Thyroid gland (tissue), 4 donors: ENCODE data around the gene AMER2. TPM values are rescaled to one million over a fixed set of nuclear protein-coding genes. Genes with fewer than 3 reads are reported as not detected.

Experiments used
- DNase-seq, 2 donors: peaks; one replicate each; pipeline ENCODE4 v3.0.0-alpha.2; 2019
- H3K27ac ChIP-seq, 3 donors: fragments of 200-600 bp; sonication (generic); 1 replicate in 2 of 3; 2 replicates in 1 of 3; pipeline ENCODE4 v1.5.1; 2016 to 2019; ENCODE audit warnings: mild to moderate bottlenecking in 1 of 3, moderate library complexity in 1 of 3
- H3K27me3 ChIP-seq: fragments of 200-600 bp; sonication (generic); one replicate; pipeline ENCODE4 v1.5.1; 2019
- H3K36me3 ChIP-seq, 2 donors: fragments of 200-600 bp; sonication (generic); one replicate each; pipeline ENCODE4 v1.5.1; 2016 to 2019
- H3K4me1 ChIP-seq, 2 donors: fragments of 200-600 bp; sonication (generic); one replicate each; pipeline ENCODE4 v1.5.1; 2017 to 2019
- H3K4me3 ChIP-seq, 3 donors: fragments of 200-600 bp; sonication (generic); replicated peaks in 1 of 3; 1 replicate in 2 of 3; 2 replicates in 1 of 3; pipeline ENCODE4 v1.5.1; 2016; ENCODE audit warnings: mild to moderate bottlenecking in 1 of 3
- H3K9me3 ChIP-seq: fragments of 200-600 bp; sonication (generic); one replicate; pipeline ENCODE4 v1.5.1; 2017
- POLR2A ChIP-seq, 2 donors: fragments of 450-650 bp; IDR thresholded peaks; one replicate each; pipeline ENCODE4 v1.6.1; 2017; ENCODE audit warnings: antibody characterized with exemption in 2 of 2, mild to moderate bottlenecking in 2 of 2, moderate library complexity in 1 of 2
- WGBS, 2 donors: methylation state at CpG; one replicate each; pipeline ENCODE4 v1.1.5; 2017; 5-methylcytosine and 5-hydroxymethylcytosine counted together
- intact Hi-C: fragments of 100-400 bp; cut with DNase I; formaldehyde crosslinking; loops from one replicate; pipeline ENCODE4 v1.15.1; 2023
- total RNA-seq, 4 donors: library from RNA; depleted of rRNA; stranded (reverse); fragments of >200 nt; gene quantifications; one replicate each; pipeline ENCODE4 v1.2.3, GENCODE V29; 2016
- TF ChIP-seq, protein P1 (sequence below), 6 experiments: fragments of 200-600 bp in 3 of 6; fragments of 450-650 bp in 3 of 6; sonication (generic) in 3 of 6; IDR thresholded peaks; one replicate each; pipeline ENCODE4 v1.5.1; 2016 to 2019; ENCODE audit warnings: antibody characterized with exemption in 6 of 6, mild to moderate bottlenecking in 2 of 6, inconsistent platforms in 1 of 6, moderate library complexity in 1 of 6

Gene AMER2
- total RNA-seq, 4 donors from 2014 or later: under 0.01 TPM; not detected in 2

GRCh38 chr13:25172303-25172630 lies 179 bp upstream of the AMER2 start:
- no peaks in the 10 kb centered on the region for H3K9me3 ChIP-seq
- intact Hi-C loops: no loop called here
- DNase-seq: no peak
- H3K27me3 ChIP-seq: peaks cover 12% of the 10 kb centered on the region
- H3K36me3 ChIP-seq: no peaks in the 10 kb centered on the region
- WGBS, 2 donors: 28 to 39% methylated on average over 6 of the region's 6 CpGs
- no peak for TF ChIP-seq POLR2A (IDR thresholded peaks at IDR 0.05)
- TF ChIP-seq, protein P1, sequence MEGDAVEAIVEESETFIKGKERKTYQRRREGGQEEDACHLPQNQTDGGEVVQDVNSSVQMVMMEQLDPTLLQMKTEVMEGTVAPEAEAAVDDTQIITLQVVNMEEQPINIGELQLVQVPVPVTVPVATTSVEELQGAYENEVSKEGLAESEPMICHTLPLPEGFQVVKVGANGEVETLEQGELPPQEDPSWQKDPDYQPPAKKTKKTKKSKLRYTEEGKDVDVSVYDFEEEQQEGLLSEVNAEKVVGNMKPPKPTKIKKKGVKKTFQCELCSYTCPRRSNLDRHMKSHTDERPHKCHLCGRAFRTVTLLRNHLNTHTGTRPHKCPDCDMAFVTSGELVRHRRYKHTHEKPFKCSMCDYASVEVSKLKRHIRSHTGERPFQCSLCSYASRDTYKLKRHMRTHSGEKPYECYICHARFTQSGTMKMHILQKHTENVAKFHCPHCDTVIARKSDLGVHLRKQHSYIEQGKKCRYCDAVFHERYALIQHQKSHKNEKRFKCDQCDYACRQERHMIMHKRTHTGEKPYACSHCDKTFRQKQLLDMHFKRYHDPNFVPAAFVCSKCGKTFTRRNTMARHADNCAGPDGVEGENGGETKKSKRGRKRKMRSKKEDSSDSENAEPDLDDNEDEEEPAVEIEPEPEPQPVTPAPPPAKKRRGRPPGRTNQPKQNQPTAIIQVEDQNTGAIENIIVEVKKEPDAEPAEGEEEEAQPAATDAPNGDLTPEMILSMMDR (IDR thresholded peaks at IDR 0.05): no peak
- no peak overlapping the region for H3K4me3 ChIP-seq
- H3K27ac ChIP-seq: no peak overlapping the region
- peaks cover 0 to 11% of the 10 kb centered on the region in 2 donors for H3K4me1 ChIP-seq

- intact Hi-C loops: no loop called here
- DNase-seq: no peak
- peaks cover 12% of the 10 kb centered on the region for H3K27me3 ChIP-seq
- 2 to 3% methylated on average over 20 to 26 of the region's 36 CpGs for WGBS, 2 donors
- no peaks in the 10 kb centered on the region for H3K9me3 ChIP-seq
- H3K4me3 ChIP-seq: peak overlapping the region in 1 of 3 donors; percentile 10
- peaks cover 0 to 11% of the 10 kb centered on the region in 2 donors for H3K4me1 ChIP-seq
- H3K36me3 ChIP-seq: no peaks in the 10 kb centered on the region
- TF ChIP-seq POLR2A (IDR thresholded peaks at IDR 0.05): no peak
- TF ChIP-seq, protein P1 (IDR thresholded peaks at IDR 0.05): no peak
- no peak overlapping the region for H3K27ac ChIP-seq
These were observed 945 bp downstream of the AMER2 start for GRCh38 chr13:25171170-25171516.

DNA sequence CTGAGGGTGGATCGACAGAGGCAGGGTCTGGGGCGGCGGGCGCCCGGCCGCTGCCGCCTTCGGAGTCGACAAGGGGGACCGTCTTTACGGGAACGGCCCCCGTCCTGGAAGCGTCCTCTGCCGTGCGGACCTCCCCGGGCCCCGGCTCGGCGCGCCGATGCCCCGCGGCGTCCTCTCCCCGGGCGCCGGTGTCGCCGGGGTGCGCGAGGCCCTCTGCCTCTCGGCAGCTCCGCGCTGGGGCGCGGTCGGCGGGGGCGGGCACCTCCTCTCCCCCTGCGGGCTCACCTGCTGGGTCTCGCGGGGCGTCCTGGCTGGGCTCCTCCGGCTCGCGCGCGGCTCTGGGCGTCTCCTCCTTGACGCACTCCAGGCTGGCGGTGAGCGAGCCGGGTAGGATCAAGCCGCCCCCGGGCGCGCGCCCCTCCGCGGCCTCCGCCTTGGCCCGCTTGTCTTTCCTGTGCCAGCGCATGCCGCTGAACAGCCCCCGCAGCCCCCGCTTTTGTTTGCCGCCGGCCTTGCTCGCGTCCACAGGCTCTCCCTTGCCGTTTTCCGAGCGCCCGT lies 1.5 kb downstream of the AMER2 start:
- Histone ChIP-seq H3K27me3 (peaks cover 12% of the 10 kb centered on the region), H3K27ac (no peak overlapping the region), H3K36me3 (no peaks in the 10 kb centered on the region), H3K4me3 (peak overlapping the region in 1 of 3 donors; percentile 10), H3K9me3 (no peaks in the 10 kb centered on the region), H3K4me1 (peaks cover 0 to 11% of the 10 kb centered on the region in 2 donors)
- WGBS, 2 donors: 0 to 4% methylated on average over 2 to 14 of the region's 75 CpGs
- DNase-seq: no peak
- TF ChIP-seq, protein P1 (IDR thresholded peaks at IDR 0.05): no peak
- no peak for TF ChIP-seq POLR2A (IDR thresholded peaks at IDR 0.05)
- intact Hi-C loops: no loop called here

GRCh38 chr13:25169951-25170553 lies 2.0 kb downstream of the AMER2 start:
- WGBS, 2 donors: 75 to 85% methylated on average over 34 to 37 of the region's 37 CpGs
- intact Hi-C loops: no loop called here
- Histone ChIP-seq H3K27ac (no peak overlapping the region), H3K4me1 (peaks cover 0 to 11% of the 10 kb centered on the region in 2 donors), H3K36me3 (no peaks in the 10 kb centered on the region), H3K27me3 (peaks cover 12% of the 10 kb centered on the region), H3K9me3 (no peaks in the 10 kb centered on the region), H3K4me3 (no peak overlapping the region)
- no peak for DNase-seq
- TF ChIP-seq, protein P1 (IDR thresholded peaks at IDR 0.05): no peak
- TF ChIP-seq POLR2A (IDR thresholded peaks at IDR 0.05): no peak

GRCh38 chr13:25169356-25169755 lies 2.7 kb downstream of the AMER2 start:
- no peak for DNase-seq
- H3K27me3 ChIP-seq: peaks cover 12% of the 10 kb centered on the region
- TF ChIP-seq, protein P1 (IDR thresholded peaks at IDR 0.05): no peak
- no peak for TF ChIP-seq POLR2A (IDR thresholded peaks at IDR 0.05)
- H3K4me1 ChIP-seq: peaks cover 0 to 11% of the 10 kb centered on the region in 2 donors
- no peaks in the 10 kb centered on the region for H3K9me3 ChIP-seq
- 75 to 79% methylated on average over 12 of the region's 12 CpGs for WGBS, 2 donors
- intact Hi-C loops: no loop called here
- H3K27ac ChIP-seq: no peak overlapping the region
- H3K4me3 ChIP-seq: no peak overlapping the region
- no peaks in the 10 kb centered on the region for H3K36me3 ChIP-seq
